ENCODE data around the gene C21orf91.
A peak's percentile ranks its signal among the peaks of the same experiment; 100 is the strongest.

Gene C21orf91

DNA sequence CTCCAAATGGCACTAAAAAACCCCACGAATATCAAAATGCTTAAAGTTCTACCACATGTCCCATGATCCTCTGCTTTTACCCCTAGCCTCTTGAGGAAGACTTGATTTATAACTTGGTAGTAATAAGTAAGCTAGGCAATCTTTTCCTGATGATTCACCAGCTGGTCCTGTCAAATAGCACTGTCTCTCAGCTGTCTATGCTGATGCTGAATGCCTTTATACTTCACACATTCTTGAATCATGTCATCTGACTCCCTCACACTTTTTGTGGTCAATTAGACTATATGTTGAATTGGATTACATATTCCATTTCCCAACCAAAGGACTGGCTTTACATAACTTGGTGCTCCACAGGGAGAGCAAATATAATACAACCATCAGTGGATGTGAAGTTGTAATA is 16.6 kb downstream of the C21orf91 start:
- Histone ChIP-seq H3K4me1 (ENCODE audit: insufficient read depth, low read length, poor library complexity, severe bottlenecking) (peaks cover 43% of the 10 kb centered on the region), H3K4me3 (ENCODE audit: low read length, poor library complexity, severe bottlenecking) (no peak overlapping the region), H3F3A (ENCODE audit: low read depth) (no peaks in the 10 kb centered on the region), H3K9me3 (ENCODE audit: insufficient read depth, low read depth, low read length) (peaks cover 1% of the 10 kb centered on the region; the same call in 1 of the 2 replicates), H4K20me1 (ENCODE audit: insufficient read depth, low read length, poor library complexity, severe bottlenecking) (peaks cover 9% of the 10 kb centered on the region), H3K4me2 (ENCODE audit: low read depth, low read length, poor library complexity, severe bottlenecking) (no peak overlapping the region), H3K36me3 (ENCODE audit: insufficient read depth, low read length) (peaks cover 11% of the 10 kb centered on the region; the same call in 1 of the 2 replicates), H3K9ac (ENCODE audit: low read depth, low read length, poor library complexity, severe bottlenecking) (no peak overlapping the region), H3K79me2 (ENCODE audit: insufficient read depth, low read length) (peaks cover 78% of the 10 kb centered on the region), H2AFZ (ENCODE audit: low read length) (no peak overlapping the region), H3K27me3 (ENCODE audit: insufficient read depth, low read length, poor library complexity, severe bottlenecking) (no peaks in the 10 kb centered on the region), H3K9me2 (replicated peaks; ENCODE audit: low read depth, low read length) (no peaks in the 10 kb centered on the region)
- no peak for TF ChIP-seq EZH2phosphoT487 (IDR thresholded peaks at IDR 0.05; ENCODE audit: borderline replicate concordance)
- TF ChIP-seq, protein P1, sequence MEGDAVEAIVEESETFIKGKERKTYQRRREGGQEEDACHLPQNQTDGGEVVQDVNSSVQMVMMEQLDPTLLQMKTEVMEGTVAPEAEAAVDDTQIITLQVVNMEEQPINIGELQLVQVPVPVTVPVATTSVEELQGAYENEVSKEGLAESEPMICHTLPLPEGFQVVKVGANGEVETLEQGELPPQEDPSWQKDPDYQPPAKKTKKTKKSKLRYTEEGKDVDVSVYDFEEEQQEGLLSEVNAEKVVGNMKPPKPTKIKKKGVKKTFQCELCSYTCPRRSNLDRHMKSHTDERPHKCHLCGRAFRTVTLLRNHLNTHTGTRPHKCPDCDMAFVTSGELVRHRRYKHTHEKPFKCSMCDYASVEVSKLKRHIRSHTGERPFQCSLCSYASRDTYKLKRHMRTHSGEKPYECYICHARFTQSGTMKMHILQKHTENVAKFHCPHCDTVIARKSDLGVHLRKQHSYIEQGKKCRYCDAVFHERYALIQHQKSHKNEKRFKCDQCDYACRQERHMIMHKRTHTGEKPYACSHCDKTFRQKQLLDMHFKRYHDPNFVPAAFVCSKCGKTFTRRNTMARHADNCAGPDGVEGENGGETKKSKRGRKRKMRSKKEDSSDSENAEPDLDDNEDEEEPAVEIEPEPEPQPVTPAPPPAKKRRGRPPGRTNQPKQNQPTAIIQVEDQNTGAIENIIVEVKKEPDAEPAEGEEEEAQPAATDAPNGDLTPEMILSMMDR (conservative IDR thresholded peaks at IDR 0.05; ENCODE audit: low read length), result no peak

DNA sequence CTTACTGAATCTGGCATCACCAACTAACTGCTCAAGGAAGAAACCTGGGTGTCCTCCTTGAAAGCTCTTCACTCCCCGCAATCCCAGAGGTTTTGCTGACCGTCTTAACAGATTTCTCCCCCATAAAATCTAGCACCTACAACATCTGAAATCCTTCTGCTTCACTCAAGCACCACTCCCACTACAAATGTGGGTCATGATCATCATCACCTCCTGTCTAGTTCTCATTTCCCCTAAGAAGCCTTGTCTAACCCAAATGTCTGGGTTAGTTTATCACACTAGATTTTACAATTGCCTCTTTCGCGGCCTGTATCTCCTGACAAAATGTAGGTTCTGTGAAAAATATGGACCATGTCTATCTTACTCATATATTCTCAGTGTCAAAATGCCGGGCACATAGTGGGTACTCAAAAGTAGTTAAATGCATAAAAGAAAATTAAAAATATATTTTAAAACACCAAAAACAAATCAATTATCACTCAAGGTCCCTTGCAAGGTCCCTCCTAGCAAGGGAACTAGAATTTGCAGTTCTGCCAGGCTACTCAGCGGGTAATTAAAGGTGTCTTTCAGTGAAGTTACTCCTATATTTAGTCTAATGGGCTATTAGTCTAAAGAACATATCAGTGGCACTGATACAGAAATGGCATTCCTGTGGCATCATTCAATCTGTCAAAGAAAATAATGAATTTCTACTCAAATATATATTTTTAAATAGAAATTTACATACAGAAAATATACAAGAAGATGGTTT is 19.6 kb downstream of the C21orf91 start:
- Histone ChIP-seq H4K20me1 (ENCODE audit: insufficient read depth, low read length, poor library complexity, severe bottlenecking) (peaks cover 9% of the 10 kb centered on the region), H3K4me1 (ENCODE audit: insufficient read depth, low read length, poor library complexity, severe bottlenecking) (peaks cover 63% of the 10 kb centered on the region), H2AFZ (ENCODE audit: low read length) (no peak overlapping the region), H3K4me2 (ENCODE audit: low read depth, low read length, poor library complexity, severe bottlenecking) (peak overlapping the region; percentile 68), H3K9me3 (ENCODE audit: insufficient read depth, low read depth, low read length) (no peaks in the 10 kb centered on the region), H3F3A (ENCODE audit: low read depth) (no peaks in the 10 kb centered on the region), H3K79me2 (ENCODE audit: insufficient read depth, low read length) (peaks cover 93% of the 10 kb centered on the region), H3K36me3 (ENCODE audit: insufficient read depth, low read length) (peaks cover 26% of the 10 kb centered on the region; the same call in 1 of the 2 replicates), H3K9me2 (replicated peaks; ENCODE audit: low read depth, low read length) (no peaks in the 10 kb centered on the region), H3K4me3 (ENCODE audit: low read length, poor library complexity, severe bottlenecking) (peak overlapping the region; percentile 35), H3K27me3 (ENCODE audit: insufficient read depth, low read length, poor library complexity, severe bottlenecking) (no peaks in the 10 kb centered on the region), H3K9ac (ENCODE audit: low read depth, low read length, poor library complexity, severe bottlenecking) (peak overlapping the region; percentile 20)
- TF ChIP-seq EZH2phosphoT487 (IDR thresholded peaks at IDR 0.05; ENCODE audit: borderline replicate concordance), result no peak
- TF ChIP-seq, protein P1 (conservative IDR thresholded peaks at IDR 0.05; ENCODE audit: low read length), result no peak

DNA sequence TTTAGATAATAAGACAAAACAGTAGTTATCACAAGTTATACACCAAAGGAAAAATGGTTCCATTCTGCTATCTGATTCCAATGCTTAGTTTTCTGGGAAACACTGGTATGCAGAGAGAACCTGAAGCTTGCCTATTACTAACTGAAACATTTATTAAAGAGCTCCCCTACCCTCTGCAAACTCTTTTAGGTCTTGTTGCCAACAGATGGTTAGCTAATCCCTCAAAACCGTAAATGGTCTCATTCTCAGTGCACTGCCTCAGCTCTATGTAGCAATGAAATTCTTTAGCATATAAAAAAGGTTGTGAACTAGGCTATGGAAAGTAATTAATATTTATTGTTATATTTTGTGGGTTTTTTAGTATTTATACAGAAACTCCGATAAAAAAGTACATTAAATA is 20.4 kb downstream of the C21orf91 start:
- peak overlapping the region; percentile 68 for H3K4me2 ChIP-seq (ENCODE audit: low read depth, low read length, poor library complexity, severe bottlenecking)
- no peaks in the 10 kb centered on the region for H3K9me3 ChIP-seq (ENCODE audit: insufficient read depth, low read depth, low read length)
- peaks cover 63% of the 10 kb centered on the region for H3K4me1 ChIP-seq (ENCODE audit: insufficient read depth, low read length, poor library complexity, severe bottlenecking)
- H3K9ac ChIP-seq (ENCODE audit: low read depth, low read length, poor library complexity, severe bottlenecking), result peak overlapping the region; percentile 42
- TF ChIP-seq EZH2phosphoT487 (IDR thresholded peaks at IDR 0.05; ENCODE audit: borderline replicate concordance), result no peak
- TF ChIP-seq, protein P1 (conservative IDR thresholded peaks at IDR 0.05; ENCODE audit: low read length), result no peak
- H3K9me2 ChIP-seq (replicated peaks; ENCODE audit: low read depth, low read length), result no peaks in the 10 kb centered on the region
- peaks cover 9% of the 10 kb centered on the region for H4K20me1 ChIP-seq (ENCODE audit: insufficient read depth, low read length, poor library complexity, severe bottlenecking)
- H3F3A ChIP-seq (ENCODE audit: low read depth), result no peaks in the 10 kb centered on the region
- peaks cover 93% of the 10 kb centered on the region for H3K79me2 ChIP-seq (ENCODE audit: insufficient read depth, low read length)
- no peak overlapping the region for H2AFZ ChIP-seq (ENCODE audit: low read length)
- peak overlapping the region; percentile 35 for H3K4me3 ChIP-seq (ENCODE audit: low read length, poor library complexity, severe bottlenecking)
- peaks cover 34% of the 10 kb centered on the region; the same call in 1 of the 2 replicates for H3K36me3 ChIP-seq (ENCODE audit: insufficient read depth, low read length)
- no peaks in the 10 kb centered on the region for H3K27me3 ChIP-seq (ENCODE audit: insufficient read depth, low read length, poor library complexity, severe bottlenecking)

Data from Loucy (cell line).